ENCODE data around the gene PKP1.

Gene PKP1

DNA sequence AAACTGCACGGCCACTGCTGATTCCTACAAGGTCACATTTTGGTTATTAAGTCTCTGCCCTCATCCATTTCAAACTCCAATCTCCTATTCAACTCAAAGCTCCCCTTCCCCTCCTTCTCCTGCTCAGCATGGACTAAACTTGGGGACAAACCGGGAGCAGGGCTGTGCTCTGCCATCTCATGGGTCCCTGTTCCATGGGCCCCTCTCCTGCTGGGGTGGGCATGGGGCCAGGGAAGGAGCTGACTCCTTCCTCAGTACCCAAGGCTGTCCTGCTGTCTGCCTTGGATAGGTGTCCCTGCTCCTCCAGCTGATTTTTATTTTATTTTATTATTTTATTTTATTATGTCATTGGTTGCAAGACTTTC, 67.0 kb downstream of the PKP1 start (continued):
- TF ChIP-seq, protein P1, sequence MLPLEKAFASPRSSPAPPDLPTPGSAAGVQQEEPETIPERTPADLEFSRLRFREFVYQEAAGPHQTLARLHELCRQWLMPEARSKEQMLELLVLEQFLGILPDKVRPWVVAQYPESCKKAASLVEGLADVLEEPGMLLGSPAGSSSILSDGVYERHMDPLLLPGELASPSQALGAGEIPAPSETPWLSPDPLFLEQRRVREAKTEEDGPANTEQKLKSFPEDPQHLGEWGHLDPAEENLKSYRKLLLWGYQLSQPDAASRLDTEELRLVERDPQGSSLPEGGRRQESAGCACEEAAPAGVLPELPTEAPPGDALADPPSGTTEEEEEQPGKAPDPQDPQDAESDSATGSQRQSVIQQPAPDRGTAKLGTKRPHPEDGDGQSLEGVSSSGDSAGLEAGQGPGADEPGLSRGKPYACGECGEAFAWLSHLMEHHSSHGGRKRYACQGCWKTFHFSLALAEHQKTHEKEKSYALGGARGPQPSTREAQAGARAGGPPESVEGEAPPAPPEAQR (tag by site-specific recombination; IDR thresholded peaks at IDR 0.05): no peak

DNA sequence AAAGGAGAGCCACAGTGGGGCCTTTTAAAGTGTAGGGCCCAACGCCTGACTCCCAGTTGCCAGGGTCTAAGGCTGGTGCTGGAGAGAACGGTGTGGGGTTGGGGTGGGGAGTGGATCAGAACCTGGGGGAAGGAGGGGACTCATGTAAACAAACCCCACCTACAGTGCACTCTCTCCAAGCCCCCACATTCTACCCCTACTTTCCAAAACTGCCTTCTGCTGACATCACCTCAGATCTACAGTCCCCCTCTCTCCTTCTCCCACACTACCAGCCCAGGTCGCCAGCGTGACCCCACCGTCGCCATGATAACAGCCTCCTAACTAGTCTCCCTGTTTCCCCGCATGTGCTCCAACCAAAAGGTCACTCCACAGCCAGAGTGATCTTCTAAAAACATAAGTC, 67.6 kb downstream of the PKP1 start:
- H3K4me3 ChIP-seq (ENCODE audit: low read depth, low read length): no peak overlapping the region
- no peak overlapping the region for H3K27ac ChIP-seq (ENCODE audit: extremely low read depth, low read depth, low read length)
- ChIA-PET POLR2A (no interaction called here), CTCF (interaction anchor here (3.1 kb wide), 1 partner anchor 97 kb away, joined by 15 read pairs; no protein-coding TSS in a partner anchor)
- H3K4me1 ChIP-seq (ENCODE audit: control insufficient read depth, insufficient read depth, low read length): no peaks in the 10 kb centered on the region
- TF ChIP-seq, protein P2, sequence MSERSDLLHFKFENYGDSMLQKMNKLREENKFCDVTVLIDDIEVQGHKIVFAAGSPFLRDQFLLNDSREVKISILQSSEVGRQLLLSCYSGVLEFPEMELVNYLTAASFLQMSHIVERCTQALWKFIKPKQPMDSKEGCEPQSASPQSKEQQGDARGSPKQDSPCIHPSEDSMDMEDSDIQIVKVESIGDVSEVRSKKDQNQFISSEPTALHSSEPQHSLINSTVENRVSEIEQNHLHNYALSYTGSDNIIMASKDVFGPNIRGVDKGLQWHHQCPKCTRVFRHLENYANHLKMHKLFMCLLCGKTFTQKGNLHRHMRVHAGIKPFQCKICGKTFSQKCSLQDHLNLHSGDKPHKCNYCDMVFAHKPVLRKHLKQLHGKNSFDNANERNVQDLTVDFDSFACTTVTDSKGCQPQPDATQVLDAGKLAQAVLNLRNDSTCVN (tag by site-specific recombination; optimal IDR thresholded peaks at IDR 0.05): no peak
- TF ChIP-seq EGR2 (tag by site-specific recombination; IDR thresholded peaks at IDR 0.05; ENCODE audit: low read depth) (peak; percentile 69), ZFHX2 (tag by site-specific recombination; conservative IDR thresholded peaks at IDR 0.05) (peak; percentile 54; the same call in 1 of the 2 replicates)
- no peaks in the 10 kb centered on the region for H3K36me3 ChIP-seq (ENCODE audit: control insufficient read depth in 2 of 2, insufficient read depth in 1 of 2, low read length in 2 of 2)
- H3K9me3 ChIP-seq (ENCODE audit: control insufficient read depth, insufficient read depth, low read depth, low read length): no peaks in the 10 kb centered on the region

DNA sequence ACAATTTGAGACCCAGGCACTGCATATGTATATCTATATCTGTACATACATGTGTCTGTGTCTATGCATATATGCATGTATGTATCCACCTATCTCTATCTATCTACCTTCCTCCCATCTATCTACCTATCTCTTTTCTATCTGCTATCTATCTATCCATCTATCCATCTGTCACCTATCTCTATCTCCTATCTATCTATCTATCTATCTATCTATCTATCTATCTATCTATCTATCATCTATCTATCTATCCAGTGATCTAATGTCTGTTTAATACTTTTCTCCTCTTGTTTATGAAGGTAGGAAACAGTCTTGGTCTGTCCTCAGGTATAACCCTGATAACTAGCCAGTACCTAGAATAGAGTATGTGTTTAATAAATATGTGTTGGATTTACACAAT, 68.3 kb downstream of the PKP1 start:
- no peaks in the 10 kb centered on the region for H3K9me3 ChIP-seq (ENCODE audit: control insufficient read depth, insufficient read depth, low read depth, low read length)
- no peak overlapping the region for H3K27ac ChIP-seq (ENCODE audit: extremely low read depth, low read depth, low read length)
- ChIA-PET POLR2A (no interaction called here), CTCF (no interaction called here)
- TF ChIP-seq ZNF366 (tag by site-specific recombination; conservative IDR thresholded peaks at IDR 0.05): 0 out of 2 replicates have a peak, but pooled peaks have one; percentile 22
- no peak for TF ChIP-seq YY2 (tag by site-specific recombination; IDR thresholded peaks at IDR 0.05)
- H3K36me3 ChIP-seq (ENCODE audit: control insufficient read depth in 2 of 2, insufficient read depth in 1 of 2, low read length in 2 of 2): no peaks in the 10 kb centered on the region
- no peak overlapping the region for H3K4me3 ChIP-seq (ENCODE audit: low read depth, low read length)
- H3K4me1 ChIP-seq (ENCODE audit: control insufficient read depth, insufficient read depth, low read length): no peaks in the 10 kb centered on the region

DNA sequence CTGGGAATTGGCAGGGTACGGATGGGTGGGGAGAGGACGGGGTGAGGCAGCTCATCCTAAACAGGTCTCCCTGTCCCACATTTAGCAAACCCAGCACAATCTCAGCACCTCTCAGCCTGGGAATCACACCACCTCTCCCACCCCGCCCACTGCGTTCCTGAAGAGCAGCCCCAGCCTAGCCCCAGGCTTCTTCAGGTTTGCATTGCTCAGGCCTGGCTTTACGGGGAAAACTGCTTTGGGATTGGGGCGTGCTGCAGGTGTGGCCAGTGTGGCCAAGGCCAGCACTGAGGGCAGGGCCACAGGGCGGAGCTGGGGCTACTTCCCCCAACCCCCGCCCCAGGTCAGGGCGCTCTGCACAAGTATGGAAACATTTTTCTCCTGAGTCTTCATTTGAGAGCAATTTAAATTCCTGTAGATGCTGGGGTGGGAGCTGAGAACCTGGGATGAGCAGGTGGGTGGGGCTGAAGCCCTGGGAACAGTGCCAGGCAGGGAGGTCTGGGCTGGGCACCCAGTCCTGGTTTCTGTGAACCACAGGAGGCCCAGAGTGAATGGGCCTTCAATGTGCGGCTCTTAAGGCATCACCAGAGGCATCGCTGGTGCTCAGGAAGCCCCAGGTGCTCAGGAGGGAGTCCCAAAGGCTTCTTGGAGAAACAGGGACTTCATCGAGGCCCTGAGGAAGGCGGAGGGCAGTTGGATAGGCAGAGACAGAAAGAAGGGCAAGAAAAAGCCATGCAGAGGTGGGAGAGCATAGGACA, 70.1 kb downstream of the PKP1 start:
- H3K4me3 ChIP-seq (ENCODE audit: low read depth, low read length): no peak overlapping the region
- no peaks in the 10 kb centered on the region for H3K4me1 ChIP-seq (ENCODE audit: control insufficient read depth, insufficient read depth, low read length)
- TF ChIP-seq ZNF184 (tag by site-specific recombination; IDR thresholded peaks at IDR 0.05) (no peak), YY1 (tag by site-specific recombination; IDR thresholded peaks at IDR 0.05) (no peak), ZNF23 (tag by site-specific recombination; IDR thresholded peaks at IDR 0.05; ENCODE audit: borderline replicate concordance) (no peak), KLF1 (tag by site-specific recombination; IDR thresholded peaks at IDR 0.05) (peak; percentile 87)
- no peak overlapping the region for H3K27ac ChIP-seq (ENCODE audit: extremely low read depth, low read depth, low read length)
- ChIA-PET POLR2A (no interaction called here), CTCF (interaction anchor here (0.6 to 1.6 kb wide), 4 partner anchors 8 to 99 kb away, joined by 3 to 10 read pairs (median 4); no protein-coding TSS in a partner anchor)
- H3K36me3 ChIP-seq (ENCODE audit: control insufficient read depth in 2 of 2, insufficient read depth in 1 of 2, low read length in 2 of 2): no peaks in the 10 kb centered on the region
- no peaks in the 10 kb centered on the region for H3K9me3 ChIP-seq (ENCODE audit: control insufficient read depth, insufficient read depth, low read depth, low read length)

DNA sequence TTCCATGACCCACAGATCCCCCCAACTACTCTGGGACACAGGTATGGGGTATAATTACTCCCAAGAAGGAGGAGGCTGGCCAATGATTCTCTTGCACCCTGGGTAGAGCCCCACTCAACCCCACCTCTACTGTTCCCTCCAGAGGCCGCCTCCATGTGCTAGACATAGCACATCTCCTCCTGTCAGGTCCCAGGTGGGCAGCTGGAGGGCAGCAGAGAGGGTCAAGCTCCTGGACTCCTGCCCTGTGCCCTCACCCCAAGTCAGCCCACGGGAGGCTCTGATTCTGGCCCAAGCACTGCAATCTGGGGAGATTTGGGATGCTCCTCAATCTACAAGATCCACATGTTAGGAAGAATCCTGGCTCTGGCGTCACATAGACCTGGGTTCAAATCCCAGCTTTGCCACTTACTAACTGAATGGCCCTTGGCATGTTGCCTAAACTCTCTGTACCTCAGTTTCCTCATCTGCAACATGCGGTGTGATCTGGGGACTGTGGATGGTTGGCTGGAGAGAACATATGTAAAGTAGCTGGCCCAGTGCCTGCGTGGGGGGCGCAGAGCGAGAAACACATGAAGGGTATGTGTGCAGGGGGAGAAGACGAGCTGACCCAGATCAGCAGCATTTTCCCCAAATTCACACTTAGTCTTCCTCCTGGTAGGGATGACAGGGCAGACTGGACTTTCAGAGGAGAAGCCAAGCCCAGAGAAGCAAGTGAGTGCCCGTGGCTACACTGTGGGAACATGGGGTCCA, 71.0 kb downstream of the PKP1 start:
- H3K4me3 ChIP-seq (ENCODE audit: low read depth, low read length): no peak overlapping the region
- CTCF ChIA-PET: interaction anchor here (0.9 to 1.7 kb wide), 2 partner anchors 51 to 100 kb away, joined by 3 to 7 read pairs; no protein-coding TSS in a partner anchor
- no peaks in the 10 kb centered on the region for H3K4me1 ChIP-seq (ENCODE audit: control insufficient read depth, insufficient read depth, low read length)
- POLR2A ChIA-PET: no interaction called here
- no peaks in the 10 kb centered on the region for H3K36me3 ChIP-seq (ENCODE audit: control insufficient read depth in 2 of 2, insufficient read depth in 1 of 2, low read length in 2 of 2)
- no peaks in the 10 kb centered on the region for H3K9me3 ChIP-seq (ENCODE audit: control insufficient read depth, insufficient read depth, low read depth, low read length)
- no peak overlapping the region for H3K27ac ChIP-seq (ENCODE audit: extremely low read depth, low read depth, low read length)
- TF ChIP-seq ZNF530 (tag by site-specific recombination; IDR thresholded peaks at IDR 0.05; ENCODE audit: low read depth) (no peak), ZNF433 (tag by site-specific recombination; IDR thresholded peaks at IDR 0.05; ENCODE audit: low read depth) (no peak), REPIN1 (tag by site-specific recombination; IDR thresholded peaks at IDR 0.05; ENCODE audit: low read depth) (no peak), ZBTB17 (tag by site-specific recombination; IDR thresholded peaks at IDR 0.05) (no peak), ZNF621 (tag by site-specific recombination; IDR thresholded peaks at IDR 0.05) (no peak)
- TF ChIP-seq, protein P3, sequence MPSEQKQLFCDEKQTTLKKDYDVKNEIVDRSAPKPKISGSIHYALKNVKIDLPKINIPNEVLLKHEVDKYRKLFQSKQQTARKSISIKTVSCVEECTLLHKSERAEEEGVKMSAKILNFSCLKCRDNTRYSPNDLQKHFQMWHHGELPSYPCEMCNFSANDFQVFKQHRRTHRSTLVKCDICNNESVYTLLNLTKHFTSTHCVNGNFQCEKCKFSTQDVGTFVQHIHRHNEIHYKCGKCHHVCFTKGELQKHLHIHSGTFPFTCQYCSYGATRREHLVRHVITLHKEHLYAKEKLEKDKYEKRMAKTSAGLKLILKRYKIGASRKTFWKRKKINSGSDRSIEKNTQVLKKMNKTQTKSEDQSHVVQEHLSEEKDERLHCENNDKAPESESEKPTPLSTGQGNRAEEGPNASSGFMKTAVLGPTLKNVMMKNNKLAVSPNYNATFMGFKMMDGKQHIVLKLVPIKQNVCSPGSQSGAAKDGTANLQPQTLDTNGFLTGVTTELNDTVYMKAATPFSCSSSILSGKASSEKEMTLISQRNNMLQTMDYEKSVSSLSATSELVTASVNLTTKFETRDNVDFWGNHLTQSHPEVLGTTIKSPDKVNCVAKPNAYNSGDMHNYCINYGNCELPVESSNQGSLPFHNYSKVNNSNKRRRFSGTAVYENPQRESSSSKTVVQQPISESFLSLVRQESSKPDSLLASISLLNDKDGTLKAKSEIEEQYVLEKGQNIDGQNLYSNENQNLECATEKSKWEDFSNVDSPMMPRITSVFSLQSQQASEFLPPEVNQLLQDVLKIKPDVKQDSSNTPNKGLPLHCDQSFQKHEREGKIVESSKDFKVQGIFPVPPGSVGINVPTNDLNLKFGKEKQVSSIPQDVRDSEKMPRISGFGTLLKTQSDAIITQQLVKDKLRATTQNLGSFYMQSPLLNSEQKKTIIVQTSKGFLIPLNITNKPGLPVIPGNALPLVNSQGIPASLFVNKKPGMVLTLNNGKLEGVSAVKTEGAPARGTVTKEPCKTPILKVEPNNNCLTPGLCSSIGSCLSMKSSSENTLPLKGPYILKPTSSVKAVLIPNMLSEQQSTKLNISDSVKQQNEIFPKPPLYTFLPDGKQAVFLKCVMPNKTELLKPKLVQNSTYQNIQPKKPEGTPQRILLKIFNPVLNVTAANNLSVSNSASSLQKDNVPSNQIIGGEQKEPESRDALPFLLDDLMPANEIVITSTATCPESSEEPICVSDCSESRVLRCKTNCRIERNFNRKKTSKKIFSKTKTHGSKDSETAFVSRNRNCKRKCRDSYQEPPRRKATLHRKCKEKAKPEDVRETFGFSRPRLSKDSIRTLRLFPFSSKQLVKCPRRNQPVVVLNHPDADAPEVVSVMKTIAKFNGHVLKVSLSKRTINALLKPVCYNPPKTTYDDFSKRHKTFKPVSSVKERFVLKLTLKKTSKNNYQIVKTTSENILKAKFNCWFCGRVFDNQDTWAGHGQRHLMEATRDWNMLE (tag by site-specific recombination; conservative IDR thresholded peaks at IDR 0.05; ENCODE audit: low read depth): no peak

All from HEK293 (cell line).